Uterus (tissue), 4 donors: Measurements from ENCODE around the gene OR52K1. TPM values are rescaled to one million over a fixed set of nuclear protein-coding genes. Genes with fewer than 3 reads are reported as not detected.

ENCODE experiments used
- DNase-seq, 2 donors: peaks; one replicate each; pipeline ENCODE4 v3.0.0-alpha.2; 2019 to 2020
- H3K27ac ChIP-seq, 2 donors: fragments of 200-600 bp; sonication (generic); 1 replicate in 1 of 2; 2 replicates in 1 of 2; pipeline ENCODE4 v1.5.1; 2016 to 2018
- H3K27me3 ChIP-seq, 2 donors: fragments of 200-600 bp; sonication (generic); one replicate each; pipeline ENCODE4 v1.5.1; 2018 to 2019; ENCODE audit warnings: control low read depth in 1 of 2
- H3K36me3 ChIP-seq, 2 donors: fragments of 200-600 bp; sonication (generic); one replicate each; pipeline ENCODE4 v1.5.1; 2019; ENCODE audit warnings: control low read depth in 1 of 2
- H3K4me1 ChIP-seq, 2 donors: fragments of 200-600 bp; sonication (generic); one replicate each; pipeline ENCODE4 v1.5.1; 2018 to 2019; ENCODE audit warnings: control low read depth in 1 of 2
- H3K4me3 ChIP-seq, 2 donors: fragments of 200-600 bp; sonication (generic); 1 replicate in 1 of 2; 2 replicates in 1 of 2; pipeline ENCODE4 v1.5.1; 2018 to 2019; ENCODE audit warnings: mild to moderate bottlenecking in 1 of 2
- H3K9me3 ChIP-seq, 2 donors: fragments of 200-600 bp; sonication (generic); one replicate each; pipeline ENCODE4 v1.5.1; 2019; ENCODE audit warnings: control low read depth in 1 of 2
- CTCF ChIP-seq, 4 experiments: fragments of 200-600 bp in 2 of 4; fragments of 450-650 bp in 2 of 4; sonication (generic) in 2 of 4; IDR thresholded peaks; one replicate each; pipeline ENCODE4 v1.5.1; 2016 to 2019; ENCODE audit warnings: antibody characterized with exemption in 4 of 4, mild to moderate bottlenecking in 2 of 4, moderate library complexity in 1 of 4
- POLR2A ChIP-seq, 2 donors: fragments of 450-650 bp; IDR thresholded peaks; one replicate each; pipeline ENCODE4 v1.6.1; 2016; ENCODE audit warnings: antibody characterized with exemption in 2 of 2, mild to moderate bottlenecking in 1 of 2, moderate library complexity in 1 of 2
- intact Hi-C: fragments of 100-400 bp; cut with DNase I; formaldehyde crosslinking; loops from one replicate; pipeline ENCODE4 v1.15.1; 2023; ENCODE audit warnings: low total_unique reads
- total RNA-seq, 4 donors: library from RNA; depleted of rRNA in 3 of 4; stranded (reverse); fragments of >200 nt in 3 of 4; gene quantifications; one replicate each; pipeline versions ENCODE4 v1.1.0 to v1.2.4, GENCODE V29; 2014 to 2023
- donor health status: DM: yes; HTN: yes; CAD: no.

Gene OR52K1
- total RNA-seq, 4 donors from 2014 or later: not detected

- intact Hi-C loops: no loop called here
- DNase-seq: no peak
Measured at GRCh38 chr11:4448995-4449394, 33.5 kb upstream of the OR52K1 start, which contains the start of gene OR52K2. Gene OR52K2 (plus strand): TSS chr11:4449295. CDS start chr11:4449340, 45 bp downstream.

GRCh38 chr11:4453118-4453517 lies 29.3 kb upstream of the OR52K1 start:
- no peak for DNase-seq
- TF ChIP-seq CTCF (IDR thresholded peaks at IDR 0.05) (no peak), POLR2A (IDR thresholded peaks at IDR 0.05) (no peak)
- no peaks in the 10 kb centered on the region for H3K27me3 ChIP-seq
- H3K4me3 ChIP-seq: no peak overlapping the region
- no peaks in the 10 kb centered on the region for H3K9me3 ChIP-seq
- intact Hi-C loops: no loop called here
- no peaks in the 10 kb centered on the region for H3K4me1 ChIP-seq
- H3K27ac ChIP-seq: no peak overlapping the region
- no peaks in the 10 kb centered on the region for H3K36me3 ChIP-seq

More at GRCh38 chr11:4448995-4449394, 33.5 kb upstream of the OR52K1 start, which contains the start of gene OR52K2:
- Histone ChIP-seq H3K4me1 (no peaks in the 10 kb centered on the region), H3K36me3 (no peaks in the 10 kb centered on the region), H3K9me3 (no peaks in the 10 kb centered on the region), H3K4me3 (no peak within 1 kb of the TSS), H3K27ac (no peak within 1 kb of the TSS), H3K27me3 (no peaks in the 10 kb centered on the region)
- no peak for TF ChIP-seq POLR2A (IDR thresholded peaks at IDR 0.05)
- TF ChIP-seq CTCF (IDR thresholded peaks at IDR 0.05): no peak

- DNase-seq: no peak
- H3K27me3 ChIP-seq: no peaks in the 10 kb centered on the region
- intact Hi-C loops: no loop called here
Measured at GRCh38 chr11:4454021-4454420, 28.4 kb upstream of the OR52K1 start.

GRCh38 chr11:4455419-4455818 lies 27.0 kb upstream of the OR52K1 start:
- no peak overlapping the region for H3K27ac ChIP-seq
- no peaks in the 10 kb centered on the region for H3K4me1 ChIP-seq
- TF ChIP-seq CTCF (IDR thresholded peaks at IDR 0.05): no peak
- no peak for TF ChIP-seq POLR2A (IDR thresholded peaks at IDR 0.05)
- no peak overlapping the region for H3K4me3 ChIP-seq
- intact Hi-C loops: no loop called here
- DNase-seq: no peak
- H3K36me3 ChIP-seq: no peaks in the 10 kb centered on the region
- no peaks in the 10 kb centered on the region for H3K27me3 ChIP-seq
- H3K9me3 ChIP-seq: no peaks in the 10 kb centered on the region

More at GRCh38 chr11:4454021-4454420, 28.4 kb upstream of the OR52K1 start:
- no peaks in the 10 kb centered on the region for H3K36me3 ChIP-seq
- no peaks in the 10 kb centered on the region for H3K4me1 ChIP-seq
- H3K4me3 ChIP-seq: no peak overlapping the region
- TF ChIP-seq CTCF (IDR thresholded peaks at IDR 0.05) (no peak), POLR2A (IDR thresholded peaks at IDR 0.05) (no peak)
- no peaks in the 10 kb centered on the region for H3K9me3 ChIP-seq
- no peak overlapping the region for H3K27ac ChIP-seq

GRCh38 chr11:4459500-4459899 lies 22.9 kb upstream of the OR52K1 start:
- Histone ChIP-seq H3K9me3 (no peaks in the 10 kb centered on the region), H3K27me3 (no peaks in the 10 kb centered on the region), H3K4me1 (no peaks in the 10 kb centered on the region), H3K36me3 (no peaks in the 10 kb centered on the region), H3K4me3 (no peak overlapping the region), H3K27ac (no peak overlapping the region)
- DNase-seq: peak; percentile 23 to 31
- no peak for TF ChIP-seq POLR2A (IDR thresholded peaks at IDR 0.05)
- intact Hi-C loops: no loop called here

GRCh38 chr11:4460151-4460550 lies 22.3 kb upstream of the OR52K1 start:
- H3K27me3 ChIP-seq: no peaks in the 10 kb centered on the region
- H3K36me3 ChIP-seq: no peaks in the 10 kb centered on the region
- intact Hi-C loops: no loop called here
- H3K27ac ChIP-seq: no peak overlapping the region
- no peaks in the 10 kb centered on the region for H3K9me3 ChIP-seq
- H3K4me1 ChIP-seq: no peaks in the 10 kb centered on the region
- TF ChIP-seq CTCF (IDR thresholded peaks at IDR 0.05) (no peak), POLR2A (IDR thresholded peaks at IDR 0.05) (no peak)
- no peak overlapping the region for H3K4me3 ChIP-seq
- DNase-seq: no peak
